Cardiac fibroblast (primary cell): Measurements from ENCODE around the gene SMG7.

Source experiments
- DNase-seq, 2 donors: peaks; one replicate each; pipeline versions ENCODE4 v3.0.0 to v3.0.0-alpha.2; 2010; ENCODE audit warnings: low read depth in 2 of 2
- H3K4me3 ChIP-seq, 2 donors: replicated peaks in 1 of 2; 1 replicate in 1 of 2; 2 replicates in 1 of 2; pipeline ENCODE4 v1.5.1; 2011; ENCODE audit warnings: low read depth in 2 of 2, low read length in 2 of 2, mild to moderate bottlenecking in 2 of 2, moderate library complexity in 1 of 2
- CTCF ChIP-seq: IDR thresholded peaks from one replicate; pipeline ENCODE4 v1.5.1; 2011; ENCODE audit warnings: low read depth, mild to moderate bottlenecking, low read length, inconsistent platforms

SMG7 gene

GRCh38 chr1:183454377-183454776, 17.9 kb upstream of the SMG7 start:
- peak in 1 of 2 donors; percentile 34 for DNase-seq
- H3K4me3 ChIP-seq = no peak overlapping the region
- TF ChIP-seq CTCF = no peak

GRCh38 chr1:183456826-183457225, 15.5 kb upstream of the SMG7 start:
- H3K4me3 ChIP-seq = no peak overlapping the region
- no peak for TF ChIP-seq CTCF
- no peak for DNase-seq

- no peak overlapping the region for H3K4me3 ChIP-seq
- no peak for DNase-seq
- TF ChIP-seq CTCF = no peak
These were observed 14.8 kb upstream of the SMG7 start for GRCh38 chr1:183457449-183457848.

- TF ChIP-seq CTCF = no peak
- H3K4me3 ChIP-seq = no peak overlapping the region
- DNase-seq = no peak
These were observed 11.7 kb upstream of the SMG7 start for GRCh38 chr1:183460596-183460995.

- no peak overlapping the region for H3K4me3 ChIP-seq
- TF ChIP-seq CTCF = no peak
- peak; percentile 54 to 67 for DNase-seq
These were observed 10.9 kb upstream of the SMG7 start for GRCh38 chr1:183461350-183461749.

- no peak for TF ChIP-seq CTCF
- no peak for DNase-seq
- H3K4me3 ChIP-seq = no peak overlapping the region
These were observed 8.7 kb upstream of the SMG7 start for GRCh38 chr1:183463566-183463965.

- no peak for DNase-seq
- no peak for TF ChIP-seq CTCF
- no peak overlapping the region for H3K4me3 ChIP-seq
These were observed 5.5 kb upstream of the SMG7 start for GRCh38 chr1:183466781-183467180.
